ENCODE data around the gene TUBA4A. TPM values are rescaled to one million over a fixed set of nuclear protein-coding genes. Genes with fewer than 3 reads are reported as not detected.

Gene TUBA4A
- polyA plus RNA-seq, 1 experiment = 23.0 TPM

GRCh38 chr2:219245148-219245898, 8.4 kb downstream of the TUBA4A start, which contains the start of the genes GLB1L and STK16:
Gene GLB1L (minus strand): TSS chr2:219245444. CDS start chr2:219243573, 1,871 bp downstream.
Gene STK16 (plus strand): TSS chr2:219245479. CDS start chr2:219246000, 521 bp downstream.
- H3K27me3 ChIP-seq (ENCODE audit: control insufficient read depth, insufficient read depth, low read length) = no peaks in the 10 kb centered on the region
- peak within 1 kb of the TSS; percentile 90 for H3K4me3 ChIP-seq (ENCODE audit: low read depth, low read length)
- CTCF ChIA-PET = interaction anchor here (0.7 to 3.7 kb wide), 12 partner anchors 8 to 74 kb away, joined by 3 to 22 read pairs (median 4); partner anchors contain the start of genes ANKZF1, ATG9A, DNAJB2 and TUBA4A
- peaks cover 10% of the 10 kb centered on the region for H3K36me3 ChIP-seq (ENCODE audit: control insufficient read depth, insufficient read depth, low read length)
- POLR2A ChIA-PET = interaction anchor here (0.6 to 1.1 kb wide), 4 partner anchors 15 to 1392 kb away, joined by 3 to 5 read pairs (median 3); partner anchors contain the start of genes ANKZF1 and ATG9A
- TF ChIP-seq CTCF (IDR thresholded peaks at IDR 0.05; ENCODE audit: insufficient read depth, low read depth, low read length) = no peak
- DNase-seq (ENCODE audit: low read depth) = no peak

- TF ChIP-seq CTCF (IDR thresholded peaks at IDR 0.05; ENCODE audit: insufficient read depth, low read depth, low read length) = no peak
- CTCF ChIA-PET = interaction anchor here (0.7 to 3.7 kb wide), 10 partner anchors 9 to 53 kb away, joined by 3 to 22 read pairs (median 4); partner anchors contain the start of genes ANKZF1, ATG9A, DNAJB2 and TUBA4A
- POLR2A ChIA-PET = interaction anchor here (0.6 to 1.1 kb wide), 3 partner anchors 14 to 1392 kb away, joined by 3 to 5 read pairs (median 3); partner anchors contain the start of genes ANKZF1 and ATG9A
These were observed 8.9 kb downstream of the TUBA4A start for GRCh38 chr2:219244789-219245147.

GRCh38 chr2:219243291-219243761, 10.4 kb downstream of the TUBA4A start:
- Histone ChIP-seq H3K36me3 (ENCODE audit: control insufficient read depth, insufficient read depth, low read length) (peaks cover 9% of the 10 kb centered on the region), H3K27me3 (ENCODE audit: control insufficient read depth, insufficient read depth, low read length) (no peaks in the 10 kb centered on the region), H3K4me3 (ENCODE audit: low read depth, low read length) (peak overlapping the region; percentile 23; the same call in 1 of the 2 replicates)
- no peak for TF ChIP-seq CTCF (IDR thresholded peaks at IDR 0.05; ENCODE audit: insufficient read depth, low read depth, low read length)
- ChIA-PET CTCF (interaction anchor here (3.7 kb wide), 1 partner anchor 51 kb away, joined by 22 read pairs; no protein-coding TSS in a partner anchor), POLR2A (no interaction called here)
- DNase-seq (ENCODE audit: low read depth) = no peak

More at GRCh38 chr2:219244789-219245147, 8.9 kb downstream of the TUBA4A start:
- no peak for DNase-seq (ENCODE audit: low read depth)
- Histone ChIP-seq H3K36me3 (ENCODE audit: control insufficient read depth, insufficient read depth, low read length) (peaks cover 10% of the 10 kb centered on the region), H3K4me3 (ENCODE audit: low read depth, low read length) (peak overlapping the region; percentile 90), H3K27me3 (ENCODE audit: control insufficient read depth, insufficient read depth, low read length) (no peaks in the 10 kb centered on the region)

- H3K4me3 ChIP-seq (ENCODE audit: low read depth, low read length) = no peak overlapping the region
- no peaks in the 10 kb centered on the region for H3K27me3 ChIP-seq (ENCODE audit: control insufficient read depth, insufficient read depth, low read length)
- ChIA-PET POLR2A (no interaction called here), CTCF (interaction anchor here (1.0 to 1.2 kb wide), 2 partner anchors 61 to 64 kb away, joined by 4 read pairs; no protein-coding TSS in a partner anchor)
- peaks cover 46% of the 10 kb centered on the region for H3K36me3 ChIP-seq (ENCODE audit: control insufficient read depth, insufficient read depth, low read length)
- no peak for TF ChIP-seq CTCF (IDR thresholded peaks at IDR 0.05; ENCODE audit: insufficient read depth, low read depth, low read length)
- DNase-seq (ENCODE audit: low read depth) = no peak
These were observed 19.4 kb downstream of the TUBA4A start for GRCh38 chr2:219234331-219234730.

GRCh38 chr2:219230059-219230540, 23.6 kb downstream of the TUBA4A start:
- TF ChIP-seq CTCF (IDR thresholded peaks at IDR 0.05; ENCODE audit: insufficient read depth, low read depth, low read length) = no peak
- DNase-seq (ENCODE audit: low read depth) = no peak
- Histone ChIP-seq H3K4me3 (ENCODE audit: low read depth, low read length) (peak overlapping the region; percentile 64), H3K27me3 (ENCODE audit: control insufficient read depth, insufficient read depth, low read length) (no peaks in the 10 kb centered on the region), H3K36me3 (ENCODE audit: control insufficient read depth, insufficient read depth, low read length) (peaks cover 36% of the 10 kb centered on the region)
- ChIA-PET POLR2A (interaction anchor here (0.6 to 1.2 kb wide), 5 partner anchors 12 to 725 kb away, joined by 3 to 5 read pairs (median 3); partner anchors contain the start of genes GLB1L and STK16), CTCF (interaction anchor here (0.7 to 4.9 kb wide), 11 partner anchors 9 to 70 kb away, joined by 3 to 29 read pairs (median 5); partner anchors contain the start of genes GLB1L, STK16 and TUBA4B)
